AG09319 (cell line): Measurements from ENCODE around the gene CCDC201.

Experiments
- DNase-seq: peaks from one replicate; pipeline ENCODE4 v3.0.0-alpha.2; 2010; ENCODE audit warnings: low read depth; ENCODE audit errors: extremely low read depth
- TF ChIP-seq, protein P1 (sequence below): IDR thresholded peaks from 2 replicates; pipeline ENCODE4 v1.5.1; 2011; ENCODE audit warnings: low read depth, mild to moderate bottlenecking, inconsistent platforms, low read length, moderate library complexity

CCDC201 gene

DNA sequence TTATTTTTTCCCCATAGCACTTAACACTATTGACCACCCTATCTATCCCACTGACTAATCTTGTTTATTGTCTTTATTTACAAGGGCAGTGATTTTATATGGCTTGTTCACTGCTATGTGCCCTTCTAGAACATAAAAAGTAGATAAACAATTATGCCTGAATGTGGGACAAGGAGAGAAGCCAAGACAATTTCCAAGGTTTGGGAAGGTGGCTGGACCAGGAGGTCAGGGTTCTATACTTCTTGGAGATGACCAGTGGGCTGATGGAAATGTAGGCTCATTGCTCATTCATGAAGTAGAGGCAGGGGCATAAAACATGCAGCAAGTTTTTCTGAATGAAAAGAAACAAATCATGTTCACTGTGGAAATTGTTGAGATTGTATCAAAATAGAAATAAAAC lies 36.7 kb upstream of the CCDC201 start:
- TF ChIP-seq, protein P1, sequence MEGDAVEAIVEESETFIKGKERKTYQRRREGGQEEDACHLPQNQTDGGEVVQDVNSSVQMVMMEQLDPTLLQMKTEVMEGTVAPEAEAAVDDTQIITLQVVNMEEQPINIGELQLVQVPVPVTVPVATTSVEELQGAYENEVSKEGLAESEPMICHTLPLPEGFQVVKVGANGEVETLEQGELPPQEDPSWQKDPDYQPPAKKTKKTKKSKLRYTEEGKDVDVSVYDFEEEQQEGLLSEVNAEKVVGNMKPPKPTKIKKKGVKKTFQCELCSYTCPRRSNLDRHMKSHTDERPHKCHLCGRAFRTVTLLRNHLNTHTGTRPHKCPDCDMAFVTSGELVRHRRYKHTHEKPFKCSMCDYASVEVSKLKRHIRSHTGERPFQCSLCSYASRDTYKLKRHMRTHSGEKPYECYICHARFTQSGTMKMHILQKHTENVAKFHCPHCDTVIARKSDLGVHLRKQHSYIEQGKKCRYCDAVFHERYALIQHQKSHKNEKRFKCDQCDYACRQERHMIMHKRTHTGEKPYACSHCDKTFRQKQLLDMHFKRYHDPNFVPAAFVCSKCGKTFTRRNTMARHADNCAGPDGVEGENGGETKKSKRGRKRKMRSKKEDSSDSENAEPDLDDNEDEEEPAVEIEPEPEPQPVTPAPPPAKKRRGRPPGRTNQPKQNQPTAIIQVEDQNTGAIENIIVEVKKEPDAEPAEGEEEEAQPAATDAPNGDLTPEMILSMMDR, result no peak

DNA sequence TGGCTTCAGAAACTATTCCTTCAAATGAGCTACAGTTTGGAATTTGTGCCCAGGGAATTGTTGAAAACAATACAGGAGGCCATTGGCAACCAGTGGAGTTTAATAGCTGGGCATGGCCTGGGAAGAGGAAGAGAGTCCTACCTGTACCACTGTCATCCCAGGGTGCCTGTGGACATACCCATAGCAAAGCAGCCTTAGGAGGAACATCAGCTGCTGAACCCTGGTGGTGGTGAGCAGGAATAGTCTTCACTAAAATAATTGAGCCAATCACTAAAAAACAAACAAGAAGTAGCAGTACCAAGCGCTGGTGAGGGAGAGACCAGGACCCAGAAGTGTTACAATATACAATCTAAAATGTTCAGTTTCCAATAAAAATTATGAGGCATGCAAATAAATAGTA lies 29.9 kb upstream of the CCDC201 start:
- TF ChIP-seq, protein P1, result no peak

More for the DNA sequence above, 36.7 kb upstream of the CCDC201 start:
- no peak for DNase-seq

DNA sequence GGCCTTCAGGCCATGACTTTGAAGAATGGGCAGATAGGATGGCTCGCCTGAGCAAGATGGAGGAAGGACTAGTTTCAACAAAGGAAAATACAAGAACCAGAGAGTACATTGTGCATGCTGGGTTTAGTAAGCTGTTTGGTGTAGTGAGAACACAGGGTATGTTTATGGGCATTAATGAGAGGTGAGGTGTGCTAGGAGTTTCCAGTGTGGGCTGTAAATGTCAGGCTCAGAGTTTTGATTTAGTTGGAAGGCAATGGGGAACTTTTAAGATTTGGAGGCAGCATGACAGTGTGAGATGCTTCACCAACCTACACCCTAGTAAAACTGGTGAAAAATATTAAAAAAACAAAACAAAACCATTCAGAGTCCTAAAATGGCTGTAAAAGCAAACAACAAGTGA lies 28.7 kb upstream of the CCDC201 start:
- TF ChIP-seq, protein P1, result no peak
- DNase-seq, result no peak

More for the DNA sequence above, 29.9 kb upstream of the CCDC201 start:
- no peak for DNase-seq

DNA sequence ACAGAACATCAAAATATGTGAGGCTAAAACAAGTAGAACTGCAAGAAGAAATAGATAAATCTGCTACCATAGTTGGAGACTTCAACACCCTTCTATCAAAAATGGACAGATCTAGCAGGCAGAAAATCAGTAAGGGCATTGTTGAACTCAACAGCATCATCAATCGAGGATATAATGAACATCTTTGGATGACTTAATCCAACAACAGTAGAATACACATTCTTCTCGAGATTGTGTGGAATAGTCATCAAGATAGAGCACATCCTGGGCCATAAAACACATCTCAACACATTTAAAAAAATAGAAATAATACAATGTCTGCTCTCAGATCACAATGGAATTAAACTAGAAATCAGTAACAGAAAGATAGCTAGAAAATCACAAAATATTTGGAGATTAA lies 25.3 kb upstream of the CCDC201 start:
- TF ChIP-seq, protein P1, result no peak
- DNase-seq, result no peak

DNA sequence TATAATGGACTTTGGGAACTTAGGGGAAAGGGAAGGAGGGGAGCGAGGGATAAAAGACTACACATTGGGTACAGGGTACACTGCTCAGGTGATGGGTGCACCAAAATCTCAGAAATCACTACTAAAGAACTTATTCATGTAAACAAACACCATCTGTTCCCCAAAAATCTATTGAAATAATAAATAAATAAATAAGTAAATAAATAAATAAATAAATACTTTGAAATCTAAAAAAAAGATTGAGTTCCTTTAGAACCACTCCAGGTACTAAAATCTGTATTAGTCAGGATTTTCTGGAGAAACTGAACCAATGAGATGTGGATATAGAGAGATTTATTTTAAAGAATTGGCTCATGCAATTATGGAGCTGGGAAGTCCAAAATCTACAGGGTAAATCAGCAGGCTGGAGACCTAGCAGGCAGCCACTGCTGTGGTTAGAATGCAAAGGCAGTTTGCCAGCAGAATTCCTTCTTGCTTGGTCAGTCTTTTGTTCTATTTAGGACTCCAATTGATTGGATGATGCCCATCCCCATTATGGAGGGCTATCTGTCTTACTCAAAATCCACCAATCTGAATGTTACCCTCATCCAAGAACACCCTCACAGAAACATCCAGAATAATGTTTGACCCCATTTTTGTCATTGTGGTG lies 24.3 kb upstream of the CCDC201 start:
- TF ChIP-seq, protein P1, result no peak
- DNase-seq, result no peak

DNA sequence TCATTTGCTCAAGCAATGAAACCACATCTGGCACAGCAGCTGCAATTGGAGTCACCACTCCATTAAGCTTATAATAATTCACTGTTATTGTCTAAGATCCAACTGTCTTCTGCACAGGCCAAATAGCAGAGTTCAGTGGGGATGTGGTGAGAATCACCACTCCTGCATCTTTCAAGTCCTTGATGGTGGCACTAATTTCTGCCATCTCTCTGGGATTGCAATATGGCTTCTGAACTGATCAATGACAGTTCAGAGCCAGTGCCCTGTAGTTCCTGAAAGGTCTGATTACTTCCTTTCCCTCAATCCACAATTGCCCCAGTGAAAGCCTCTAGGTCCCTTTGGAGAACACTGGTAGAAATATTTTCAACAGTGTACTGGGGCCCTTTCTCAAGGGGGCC lies 21.8 kb upstream of the CCDC201 start:
- DNase-seq, result no peak
- TF ChIP-seq, protein P1, result no peak

DNA sequence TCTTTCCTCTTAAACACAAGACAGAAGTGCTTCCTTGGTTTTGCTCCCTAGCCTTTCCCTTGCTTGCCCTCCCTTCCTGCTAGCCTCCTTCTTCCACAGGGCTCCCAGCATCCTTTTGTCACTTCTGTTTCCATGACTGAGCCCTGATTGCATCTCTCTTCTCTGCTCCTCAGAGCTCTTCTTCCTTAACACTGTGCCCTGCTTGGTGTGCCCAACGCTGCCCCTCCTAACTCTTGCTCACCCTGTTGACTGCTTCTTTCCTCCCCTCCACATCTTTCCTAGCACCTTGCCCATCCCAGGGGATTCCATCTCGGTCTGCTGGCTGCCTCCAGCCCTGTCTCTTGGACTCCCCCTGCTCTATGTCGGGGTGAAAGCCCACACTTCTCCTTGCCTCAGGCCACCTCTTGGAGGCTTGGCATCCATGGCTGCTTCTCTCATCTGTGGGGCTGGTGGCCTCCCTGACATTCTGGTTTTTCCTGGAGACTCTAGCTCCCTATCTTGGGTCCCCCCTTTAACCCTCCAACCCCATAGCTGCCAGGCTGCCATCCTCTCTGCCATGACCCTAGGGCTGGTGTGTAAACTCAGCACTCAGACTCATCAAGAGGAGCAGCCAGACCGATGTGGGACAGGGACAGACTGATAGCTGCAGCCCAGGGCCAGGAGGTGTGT lies 21.2 kb upstream of the CCDC201 start:
- TF ChIP-seq, protein P1, result no peak
- DNase-seq, result no peak
